ENCODE measurements around the gene ANO7.

Gene ANO7

GRCh38 chr2:241204490-241204889 lies 16.0 kb downstream of the ANO7 start:
- H3K4me3 ChIP-seq (ENCODE audit: low read depth, low read length), result no peak overlapping the region
- DNase-seq (ENCODE audit: low read depth), result no peak
- TF ChIP-seq CTCF (conservative IDR thresholded peaks at IDR 0.05; ENCODE audit: low read depth, low read length), result no peak

- TF ChIP-seq CTCF (conservative IDR thresholded peaks at IDR 0.05; ENCODE audit: low read depth, low read length), result no peak
- H3K4me3 ChIP-seq (ENCODE audit: low read depth, low read length), result no peak overlapping the region
- DNase-seq (ENCODE audit: low read depth), result no peak
Measured at GRCh38 chr2:241205086-241205485, 16.6 kb downstream of the ANO7 start.

GRCh38 chr2:241207151-241207550 lies 18.7 kb downstream of the ANO7 start:
- DNase-seq (ENCODE audit: low read depth), result no peak
- no peak for TF ChIP-seq CTCF (conservative IDR thresholded peaks at IDR 0.05; ENCODE audit: low read depth, low read length)
- no peak overlapping the region for H3K4me3 ChIP-seq (ENCODE audit: low read depth, low read length)

GRCh38 chr2:241207641-241208040 lies 19.2 kb downstream of the ANO7 start:
- TF ChIP-seq CTCF (conservative IDR thresholded peaks at IDR 0.05; ENCODE audit: low read depth, low read length), result no peak
- DNase-seq (ENCODE audit: low read depth), result no peak
- no peak overlapping the region for H3K4me3 ChIP-seq (ENCODE audit: low read depth, low read length)

- no peak overlapping the region for H3K4me3 ChIP-seq (ENCODE audit: low read depth, low read length)
- DNase-seq (ENCODE audit: low read depth), result no peak
- no peak for TF ChIP-seq CTCF (conservative IDR thresholded peaks at IDR 0.05; ENCODE audit: low read depth, low read length)
Measured at GRCh38 chr2:241208058-241208457, 19.6 kb downstream of the ANO7 start.

- no peak for TF ChIP-seq CTCF (conservative IDR thresholded peaks at IDR 0.05; ENCODE audit: low read depth, low read length)
- no peak overlapping the region for H3K4me3 ChIP-seq (ENCODE audit: low read depth, low read length)
- no peak for DNase-seq (ENCODE audit: low read depth)
Measured at GRCh38 chr2:241209271-241209670, 20.8 kb downstream of the ANO7 start.

GRCh38 chr2:241211276-241211675 lies 22.8 kb downstream of the ANO7 start:
- no peak for TF ChIP-seq CTCF (conservative IDR thresholded peaks at IDR 0.05; ENCODE audit: low read depth, low read length)

More at GRCh38 chr2:241211276-241211675, 22.8 kb downstream of the ANO7 start:
- DNase-seq (ENCODE audit: low read depth), result no peak
- H3K4me3 ChIP-seq (ENCODE audit: low read depth, low read length), result no peak overlapping the region
